ENCODE measurements around the gene ZNF300.

Gene ZNF300

DNA sequence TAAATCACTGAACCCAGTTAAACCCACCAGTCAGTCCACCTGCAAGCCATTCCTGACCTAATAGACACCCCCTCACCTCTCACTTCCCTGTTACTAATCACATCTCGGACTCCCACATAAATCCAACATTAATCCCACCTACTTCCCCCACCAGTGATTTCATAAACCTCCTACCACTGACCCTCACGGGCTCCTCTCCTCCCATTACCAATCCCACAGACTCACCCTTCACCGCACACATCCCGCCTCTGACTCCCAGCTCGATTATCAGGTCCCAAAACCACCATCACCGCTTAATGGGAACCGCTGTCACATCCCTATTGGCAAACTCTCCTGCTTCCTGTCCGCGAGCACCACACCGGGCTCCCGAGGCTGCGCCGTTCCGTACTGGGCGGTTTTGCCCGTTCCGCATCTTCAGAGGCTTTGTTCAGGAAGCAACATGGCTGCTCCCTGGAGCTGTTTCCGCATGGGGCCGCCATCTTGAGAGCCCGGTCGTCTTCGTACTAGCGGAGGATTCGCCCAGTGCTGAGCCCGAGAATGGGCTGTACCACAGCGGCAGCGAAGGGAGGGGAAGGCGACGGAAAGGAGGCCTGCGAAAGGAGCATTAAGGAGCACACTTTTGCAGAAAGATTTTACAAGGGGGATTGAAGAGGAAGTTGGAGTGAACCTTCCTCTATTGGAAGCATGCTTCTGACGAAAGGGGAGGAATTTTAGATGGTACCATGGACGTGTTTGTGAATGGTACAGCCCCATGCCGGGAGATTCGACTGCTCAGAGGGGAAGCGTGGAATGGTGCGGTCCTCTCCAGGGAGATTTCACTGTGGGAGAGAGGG lies at the start of gene ZNF300:
Gene ZNF300 (minus strand): TSS at position 502 of the 833 bp plus-strand sequence. CDS start 1,825 bp downstream, outside the sequence.
- Histone ChIP-seq H3K4me1 (peaks cover 0 to 5% (median 5%) of the 10 kb centered on the region in 4 donors), H3K4me3 (peak within 1 kb of the TSS; percentile 51 to 56), H3K27ac (peak within 1 kb of the TSS; percentile 56 to 68), H3K27me3 (no peaks in the 10 kb centered on the region), H3K9me3 (peaks cover 0 to 54% (median 6%) of the 10 kb centered on the region in 3 donors), H3K36me3 (peaks cover 27 to 37% (median 32%) of the 10 kb centered on the region in 3 donors)
- TF ChIP-seq, protein P1, sequence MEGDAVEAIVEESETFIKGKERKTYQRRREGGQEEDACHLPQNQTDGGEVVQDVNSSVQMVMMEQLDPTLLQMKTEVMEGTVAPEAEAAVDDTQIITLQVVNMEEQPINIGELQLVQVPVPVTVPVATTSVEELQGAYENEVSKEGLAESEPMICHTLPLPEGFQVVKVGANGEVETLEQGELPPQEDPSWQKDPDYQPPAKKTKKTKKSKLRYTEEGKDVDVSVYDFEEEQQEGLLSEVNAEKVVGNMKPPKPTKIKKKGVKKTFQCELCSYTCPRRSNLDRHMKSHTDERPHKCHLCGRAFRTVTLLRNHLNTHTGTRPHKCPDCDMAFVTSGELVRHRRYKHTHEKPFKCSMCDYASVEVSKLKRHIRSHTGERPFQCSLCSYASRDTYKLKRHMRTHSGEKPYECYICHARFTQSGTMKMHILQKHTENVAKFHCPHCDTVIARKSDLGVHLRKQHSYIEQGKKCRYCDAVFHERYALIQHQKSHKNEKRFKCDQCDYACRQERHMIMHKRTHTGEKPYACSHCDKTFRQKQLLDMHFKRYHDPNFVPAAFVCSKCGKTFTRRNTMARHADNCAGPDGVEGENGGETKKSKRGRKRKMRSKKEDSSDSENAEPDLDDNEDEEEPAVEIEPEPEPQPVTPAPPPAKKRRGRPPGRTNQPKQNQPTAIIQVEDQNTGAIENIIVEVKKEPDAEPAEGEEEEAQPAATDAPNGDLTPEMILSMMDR (IDR thresholded peaks at IDR 0.05) = no peak
- intact Hi-C loops (cut with DNase I; ENCODE audit: low total_unique reads) = no loop called here
- DNase-seq = peak; percentile 75 to 91

DNA sequence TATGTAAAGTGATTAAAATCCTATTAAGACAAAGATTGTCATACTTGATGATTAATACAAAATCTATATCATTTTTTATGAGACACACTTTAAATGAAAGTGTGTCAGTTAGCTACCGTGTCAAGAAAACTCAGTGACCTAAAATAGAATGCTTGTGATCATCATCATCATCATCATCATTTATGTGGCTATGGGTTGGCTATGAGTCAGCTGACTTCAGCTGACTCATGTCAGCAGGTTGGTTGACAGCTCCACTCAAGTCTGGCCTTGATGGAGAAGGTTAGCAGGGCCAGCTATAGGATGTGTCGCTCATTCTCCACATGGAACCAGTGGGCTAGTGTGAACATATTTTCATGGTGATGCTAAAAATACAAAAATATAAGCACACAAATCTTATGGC lies 43.8 kb upstream of the ZNF300 start:
- no peak for DNase-seq
- Histone ChIP-seq H3K4me1 (no peaks in the 10 kb centered on the region), H3K4me3 (no peak overlapping the region), H3K27ac (no peak overlapping the region), H3K27me3 (no peaks in the 10 kb centered on the region), H3K36me3 (peaks cover 0 to 25% (median 13%) of the 10 kb centered on the region in 3 donors), H3K9me3 (peaks cover 0 to 72% (median 63%) of the 10 kb centered on the region in 3 donors)
- TF ChIP-seq, protein P1 (IDR thresholded peaks at IDR 0.05) = no peak
- intact Hi-C loops (cut with DNase I; ENCODE audit: low total_unique reads) = no loop called here

DNA sequence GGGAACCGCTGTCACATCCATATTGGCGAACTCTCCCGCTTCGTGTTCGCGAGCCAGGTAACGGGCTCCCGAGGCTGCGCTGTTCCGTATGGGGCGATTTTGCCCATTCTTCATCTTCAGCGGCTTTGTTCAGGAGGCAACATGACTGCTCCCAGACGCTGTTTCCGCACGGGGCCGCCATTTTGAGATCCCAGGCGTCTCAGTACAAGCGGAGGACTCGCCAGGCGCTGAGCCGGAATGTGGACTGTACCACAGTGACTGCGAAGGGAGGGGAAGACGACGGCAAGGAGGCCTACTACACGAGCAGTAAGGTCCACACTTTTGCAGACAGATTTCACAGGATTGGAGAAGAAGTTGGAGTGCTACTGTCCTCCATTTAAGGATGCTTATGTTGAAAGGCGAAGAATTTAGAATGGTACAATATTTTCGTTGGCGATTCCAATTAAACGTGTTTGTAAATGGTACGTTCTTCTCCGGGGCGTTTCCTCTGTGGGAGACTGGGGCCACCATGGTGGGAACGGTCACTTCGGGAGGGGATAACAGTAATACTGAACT lies 41.6 kb upstream of the ZNF300 start:
- Histone ChIP-seq H3K4me1 (no peaks in the 10 kb centered on the region), H3K4me3 (peak overlapping the region; percentile 60 to 65), H3K9me3 (peaks cover 0 to 68% (median 52%) of the 10 kb centered on the region in 3 donors), H3K27ac (peak overlapping the region; percentile 76 to 80), H3K27me3 (no peaks in the 10 kb centered on the region), H3K36me3 (peaks cover 13 to 46% (median 35%) of the 10 kb centered on the region in 3 donors)
- TF ChIP-seq, protein P1 (IDR thresholded peaks at IDR 0.05) = no peak
- intact Hi-C loops (cut with DNase I; ENCODE audit: low total_unique reads) = no loop called here
- DNase-seq = peak; percentile 80 to 91

DNA sequence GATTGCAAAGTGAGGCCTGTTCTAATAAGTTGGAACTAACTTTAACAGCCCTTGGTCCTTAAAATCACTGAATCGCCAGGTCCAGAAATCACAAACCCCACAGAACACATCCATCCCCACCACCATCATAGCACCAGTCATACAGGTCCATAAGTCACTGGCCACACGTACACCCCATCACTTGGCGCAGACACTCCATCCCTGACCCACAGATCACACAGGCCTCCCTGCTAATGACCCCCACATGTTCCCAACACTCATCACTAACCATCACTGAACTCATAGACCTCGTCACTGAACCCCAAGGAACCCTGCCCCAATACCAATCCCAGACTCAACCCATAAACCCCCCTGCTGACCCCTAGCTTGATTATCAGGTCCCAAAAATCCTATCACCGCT lies 41.2 kb upstream of the ZNF300 start:
- Histone ChIP-seq H3K4me3 (peak overlapping the region; percentile 60 to 65), H3K9me3 (peaks cover 0 to 68% (median 49%) of the 10 kb centered on the region in 3 donors), H3K27me3 (no peaks in the 10 kb centered on the region), H3K27ac (peak overlapping the region; percentile 76 to 80), H3K4me1 (no peaks in the 10 kb centered on the region), H3K36me3 (peaks cover 18 to 51% (median 39%) of the 10 kb centered on the region in 3 donors)
- intact Hi-C loops (cut with DNase I; ENCODE audit: low total_unique reads) = no loop called here
- no peak for DNase-seq
- TF ChIP-seq, protein P1 (IDR thresholded peaks at IDR 0.05) = no peak

DNA sequence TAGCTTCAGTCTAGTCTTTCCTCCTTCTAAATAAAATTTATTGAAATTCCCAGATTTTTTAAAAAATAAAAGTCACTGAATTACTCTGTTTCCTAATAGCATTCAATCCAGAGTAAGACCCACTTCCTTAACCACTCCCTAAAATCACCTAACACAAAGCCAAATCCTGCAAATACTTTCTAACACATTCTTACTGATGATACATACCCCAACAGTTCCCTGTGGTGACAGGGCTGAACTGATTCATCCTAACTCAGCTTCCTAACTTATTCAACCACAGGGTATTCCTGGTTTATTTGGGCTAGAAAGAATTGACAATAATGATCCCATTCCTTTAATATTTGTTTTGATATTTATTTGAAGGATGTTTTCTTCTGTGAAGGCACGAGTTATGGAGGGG lies 40.7 kb upstream of the ZNF300 start:
- no peaks in the 10 kb centered on the region for H3K27me3 ChIP-seq
- no peaks in the 10 kb centered on the region for H3K4me1 ChIP-seq
- H3K27ac ChIP-seq = peak overlapping the region in 1 of 2 donors; percentile 80
- H3K4me3 ChIP-seq = peak overlapping the region; percentile 60 to 65
- peaks cover 23 to 55% (median 43%) of the 10 kb centered on the region in 3 donors for H3K36me3 ChIP-seq
- TF ChIP-seq, protein P1 (IDR thresholded peaks at IDR 0.05) = no peak
- DNase-seq = no peak
- peaks cover 0 to 68% (median 44%) of the 10 kb centered on the region in 3 donors for H3K9me3 ChIP-seq
- intact Hi-C loops (cut with DNase I; ENCODE audit: low total_unique reads) = no loop called here

Measured in tibial artery (tissue), 4 donors.